ENCODE measurements around the gene ARHGEF3. TPM values are rescaled to one million over a fixed set of nuclear protein-coding genes. Genes with fewer than 3 reads are reported as not detected.
"Not testable (repeated sequence)": the region's sequence is repeated elsewhere in the genome, so short reads cannot be mapped to it uniquely, and the experiment has no call there.

The ARHGEF3 gene
- total RNA-seq, 2 donors from 2014 or later: 14.8 to 20.0 TPM

DNA sequence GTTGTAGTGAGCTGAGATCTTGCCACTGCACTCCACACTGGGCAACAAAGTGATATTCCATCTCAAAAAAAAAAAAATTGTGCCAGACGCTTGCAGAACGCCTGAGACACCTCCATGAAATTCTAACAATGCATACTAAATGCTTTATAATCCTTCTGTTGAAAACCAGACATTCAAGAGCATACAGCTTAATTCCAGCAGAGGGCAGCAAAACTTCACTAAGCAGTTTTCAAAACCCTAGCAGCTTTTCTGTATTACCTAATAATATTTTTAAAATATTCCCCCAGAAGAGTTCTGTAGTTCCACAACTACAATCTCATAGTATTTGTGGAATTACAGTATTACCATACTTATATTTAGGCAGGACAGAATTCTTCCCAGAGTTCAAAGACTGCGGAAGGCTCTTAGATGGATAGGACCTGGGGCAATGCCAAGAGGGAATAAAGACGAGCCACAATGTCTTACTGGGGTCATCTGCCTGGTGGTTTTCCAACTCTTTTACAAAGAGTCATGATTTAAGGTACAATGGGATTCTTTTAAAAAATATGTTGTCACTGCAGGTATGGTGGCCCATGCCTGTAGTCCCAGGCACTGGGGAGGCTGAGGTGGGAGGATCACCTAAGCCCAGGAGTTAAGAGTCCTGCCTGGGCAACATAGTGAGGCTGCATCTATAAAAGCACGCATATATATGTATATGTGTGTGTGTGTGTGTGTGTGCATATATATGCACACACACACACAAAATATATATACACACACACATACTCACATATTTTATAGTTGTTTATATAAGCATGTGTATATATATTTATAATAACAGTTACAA is 99.0 kb downstream of the ARHGEF3 start:
- intact Hi-C loops (cut with DNase I, micrococcal nuclease): loop anchor here (2.0 to 10.0 kb wide), 4 partner anchors 95 to 286 kb away; partner anchors contain the start of gene ARHGEF3 (in 1 of the 2)
- ATAC-seq (peak; percentile 76), DNase-seq (peak in 1 of 2 donors; percentile 25)

DNA sequence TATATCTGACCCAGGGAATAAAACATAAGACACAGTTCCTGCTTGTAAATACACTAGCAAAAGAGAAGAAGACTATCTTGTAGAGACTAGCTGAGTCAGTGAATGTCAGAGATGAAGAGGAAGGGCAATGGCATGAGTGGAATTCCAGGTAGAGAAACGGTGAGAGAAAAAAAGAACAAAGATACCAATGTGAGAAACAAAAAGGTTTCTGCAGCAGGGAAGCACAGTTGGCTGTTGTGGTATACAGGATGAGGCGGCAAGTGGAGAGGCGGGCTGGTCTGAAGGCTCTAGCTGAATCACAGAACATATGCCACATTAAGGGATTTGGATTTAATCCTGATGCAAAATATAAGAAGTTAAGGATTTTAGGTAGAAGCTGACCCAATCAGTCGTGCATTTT is 101.6 kb downstream of the ARHGEF3 start:
- intact Hi-C loops (cut with DNase I, micrococcal nuclease): loop anchor here (5.0 to 10.0 kb wide), 3 partner anchors 97 to 287 kb away; partner anchors contain the start of gene ARHGEF3 (in 1 of the 2)
- DNase-seq (no peak), ATAC-seq (no peak)

DNA sequence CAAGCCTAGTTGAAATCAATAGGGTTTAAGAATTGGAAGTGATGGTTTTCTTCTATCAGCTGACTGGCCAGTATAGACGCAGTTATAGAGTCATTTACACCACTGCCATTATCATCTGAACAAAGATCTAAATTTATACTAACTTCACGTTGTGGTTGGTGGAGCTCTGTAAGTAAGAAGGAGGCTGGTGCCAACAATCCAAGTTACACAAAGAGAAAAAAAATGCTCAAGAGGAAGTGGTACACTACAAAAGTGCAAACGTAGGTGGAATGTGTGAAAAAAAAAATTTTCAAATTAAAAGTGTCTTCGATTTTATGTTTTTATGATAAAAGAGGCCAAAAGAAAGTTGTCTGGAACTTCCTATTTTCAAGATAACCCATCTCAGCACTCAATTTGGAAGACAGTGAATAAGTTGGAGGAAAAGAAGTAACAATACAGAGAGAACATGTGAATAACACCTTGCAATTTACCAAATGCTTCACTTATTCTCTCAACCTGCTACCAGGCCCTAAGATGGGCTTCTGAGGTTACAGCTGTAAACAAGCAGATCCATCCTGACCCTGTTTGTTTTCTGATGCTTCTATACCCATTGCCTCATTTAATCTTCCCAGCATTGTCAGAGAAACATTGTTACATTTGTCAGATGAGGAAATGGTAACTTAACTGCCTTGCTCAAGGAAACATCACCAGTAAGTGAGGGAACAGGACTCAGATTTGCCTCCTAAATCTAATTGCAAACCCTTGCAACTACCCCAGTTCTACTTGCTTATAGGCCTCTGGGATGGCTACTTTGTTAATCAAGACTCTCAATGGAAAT is 106.7 kb downstream of the ARHGEF3 start:
- no peak for ATAC-seq
- DNase-seq: no peak

DNA sequence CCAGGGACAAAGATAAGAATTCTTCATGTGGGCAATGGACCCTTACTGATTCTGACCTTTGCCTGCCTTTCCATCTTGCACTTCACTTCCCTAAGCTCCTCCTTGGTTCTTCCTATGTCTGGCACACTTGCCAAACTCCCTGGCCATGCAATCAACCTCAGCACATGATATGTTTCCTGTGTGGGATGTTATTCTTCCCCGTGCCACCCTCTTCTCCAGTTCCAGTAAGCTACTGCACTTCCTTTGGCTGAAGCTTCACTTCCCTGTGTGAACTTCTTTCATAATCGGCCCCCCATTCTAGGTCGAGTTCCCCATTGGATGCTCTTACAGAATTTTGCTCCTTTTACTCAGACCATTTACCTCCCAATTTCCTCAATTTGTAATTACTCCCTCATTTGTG is 108.0 kb downstream of the ARHGEF3 start:
- DNase-seq (no peak), ATAC-seq (no peak)
- intact Hi-C loops (cut with DNase I, micrococcal nuclease): no loop called here

More for the DNA sequence above, 106.7 kb downstream of the ARHGEF3 start:
- intact Hi-C loops (cut with DNase I, micrococcal nuclease): no loop called here

DNA sequence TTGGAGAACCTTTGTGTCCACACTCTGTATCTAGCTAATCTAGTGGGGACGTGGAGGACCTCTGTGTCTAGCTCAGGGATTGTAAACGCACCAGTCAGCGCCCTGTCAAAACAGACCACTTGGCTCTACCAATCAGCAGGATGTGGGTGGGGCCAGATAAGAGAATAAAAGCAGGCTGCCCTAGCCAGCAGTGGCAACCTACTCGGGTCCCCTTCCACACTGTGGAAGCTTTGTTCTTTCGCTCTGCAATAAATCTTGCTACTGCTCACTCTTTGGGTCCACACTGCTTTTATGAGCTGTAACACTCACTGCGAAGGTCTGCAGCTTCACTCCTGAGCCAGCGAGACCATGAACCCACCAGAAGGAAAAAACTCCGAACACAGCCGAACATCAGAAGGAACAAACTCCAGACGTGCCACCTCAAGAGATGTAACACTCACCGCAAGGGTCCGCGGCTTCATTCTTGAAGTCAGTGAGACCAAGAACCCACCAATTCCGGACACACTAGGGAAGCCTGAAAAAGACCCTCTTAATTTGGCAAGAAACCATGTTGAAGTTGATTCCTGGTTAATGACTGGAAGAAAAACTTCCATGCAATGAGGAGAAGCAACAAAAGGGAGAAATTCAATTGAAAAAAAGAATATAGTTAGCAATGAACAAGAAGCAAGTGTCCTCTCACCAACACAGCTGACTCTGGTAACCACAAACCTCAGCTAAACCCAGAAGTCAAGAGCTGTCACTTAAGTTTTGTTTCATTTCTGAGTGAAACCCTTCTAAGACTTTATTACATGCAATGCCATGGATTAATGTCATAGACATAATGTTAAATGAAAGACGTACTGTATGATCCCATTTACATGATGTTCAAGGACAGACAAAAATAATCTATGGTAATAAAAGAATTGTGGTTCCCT is 109.0 kb downstream of the ARHGEF3 start:
- ATAC-seq, DNase-seq: not testable (repeated sequence)

DNA sequence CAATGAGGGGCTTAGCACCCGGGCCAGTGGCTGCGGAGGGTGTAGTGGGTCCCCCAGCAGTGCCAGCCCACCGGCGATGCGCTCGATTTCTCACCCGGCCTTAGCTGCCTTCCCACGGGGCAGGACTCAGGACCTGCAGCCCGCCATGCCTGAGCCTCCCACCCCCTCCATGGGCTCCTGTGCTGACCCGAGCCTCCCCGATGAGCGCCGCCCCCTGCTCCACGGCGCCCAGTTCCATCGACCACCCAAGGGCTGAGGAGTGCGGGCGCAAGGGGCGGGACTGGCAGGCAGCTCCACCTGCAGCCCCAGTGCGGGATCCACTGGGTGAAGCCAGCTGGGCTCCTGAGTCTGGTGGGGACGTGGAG is 109.8 kb downstream of the ARHGEF3 start:
- intact Hi-C loops (cut with DNase I, micrococcal nuclease); DNase-seq; ATAC-seq: not testable (repeated sequence)

More for the DNA sequence above, 109.0 kb downstream of the ARHGEF3 start:
- intact Hi-C loops (cut with DNase I, micrococcal nuclease): not testable (repeated sequence)

DNA sequence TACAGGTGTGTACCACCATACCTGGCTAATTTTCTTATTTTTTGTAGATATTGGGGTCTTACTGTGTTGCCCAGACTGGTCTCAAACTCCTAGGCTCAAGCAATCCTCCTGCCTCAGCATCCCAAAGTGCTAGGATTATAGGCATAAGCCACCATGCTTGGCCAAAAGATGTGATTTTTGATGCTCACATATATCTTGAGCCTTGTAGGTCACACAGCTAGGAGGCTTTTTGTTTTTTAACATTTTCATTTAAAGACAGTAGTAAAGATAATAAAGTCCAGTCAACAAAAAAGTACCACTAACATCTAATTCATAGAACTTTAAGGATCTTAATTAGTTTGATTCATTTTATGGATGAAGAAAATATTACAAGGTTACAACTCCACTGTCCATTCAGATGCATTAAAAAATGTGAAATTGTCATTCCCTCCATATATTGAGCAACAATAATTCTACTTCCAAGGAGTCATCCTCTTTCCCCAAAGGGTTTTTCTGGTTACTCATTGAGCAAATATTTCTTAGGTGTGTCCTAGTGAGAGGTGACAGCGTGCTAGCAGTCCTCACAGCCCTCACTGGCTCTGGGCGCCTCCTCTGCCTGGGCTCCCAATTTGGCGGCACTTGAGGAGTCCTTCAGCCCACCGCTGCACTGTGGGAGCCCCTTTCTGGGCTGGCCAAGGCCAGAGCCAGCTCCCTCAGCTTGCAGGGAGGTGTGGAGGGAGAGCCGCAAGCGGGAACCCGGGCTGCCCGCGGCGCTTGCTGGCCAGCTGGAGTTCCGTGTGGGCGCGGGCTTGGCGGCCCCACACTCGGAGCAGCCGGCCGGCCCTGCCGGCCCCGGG is 110.4 kb downstream of the ARHGEF3 start:
- intact Hi-C loops (cut with DNase I, micrococcal nuclease): no loop called here
- ATAC-seq: no peak

DNA sequence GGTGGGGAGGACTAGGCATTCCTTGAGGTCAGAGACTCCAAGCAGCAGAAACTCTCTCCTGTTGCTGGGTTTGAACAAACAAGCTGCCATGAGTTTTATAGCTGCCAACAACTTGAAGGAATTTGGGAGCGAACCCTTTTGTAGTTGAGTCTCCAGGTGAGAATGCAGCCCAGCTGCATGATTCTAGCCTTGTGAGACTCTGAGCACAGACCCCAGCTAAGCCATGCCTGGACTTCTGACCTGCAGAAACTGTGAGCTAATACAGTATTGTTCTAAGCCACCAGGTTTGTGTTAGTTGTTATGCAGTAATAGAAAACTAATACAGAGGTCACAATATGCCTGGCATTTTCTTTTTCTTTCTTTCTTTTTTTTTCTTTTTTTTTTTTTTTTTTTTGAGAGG is 112.4 kb downstream of the ARHGEF3 start:
- intact Hi-C loops (cut with DNase I, micrococcal nuclease): no loop called here
- no peak for ATAC-seq
- no peak for DNase-seq

More for the DNA sequence above, 110.4 kb downstream of the ARHGEF3 start:
- DNase-seq: no peak

DNA sequence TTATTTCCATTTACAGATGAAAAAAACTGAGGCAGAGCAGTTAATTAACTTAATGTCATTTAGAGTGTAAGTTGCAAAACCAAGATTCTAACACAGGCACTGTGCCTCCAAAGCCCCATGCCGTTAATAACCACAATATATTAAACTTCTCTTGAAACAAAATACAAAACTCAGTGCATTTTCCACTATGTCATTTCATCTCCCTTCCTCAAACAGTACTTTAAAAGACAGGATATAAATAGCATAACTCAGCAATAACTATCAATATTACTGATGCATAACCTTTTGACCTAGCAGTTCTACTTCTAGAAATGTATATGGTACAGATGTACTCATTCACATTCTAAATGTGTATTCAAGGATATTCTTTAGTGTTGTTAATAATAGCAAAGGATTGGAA is 113.6 kb downstream of the ARHGEF3 start:
- intact Hi-C loops (cut with DNase I, micrococcal nuclease): no loop called here
- DNase-seq: no peak
- no peak for ATAC-seq

DNA sequence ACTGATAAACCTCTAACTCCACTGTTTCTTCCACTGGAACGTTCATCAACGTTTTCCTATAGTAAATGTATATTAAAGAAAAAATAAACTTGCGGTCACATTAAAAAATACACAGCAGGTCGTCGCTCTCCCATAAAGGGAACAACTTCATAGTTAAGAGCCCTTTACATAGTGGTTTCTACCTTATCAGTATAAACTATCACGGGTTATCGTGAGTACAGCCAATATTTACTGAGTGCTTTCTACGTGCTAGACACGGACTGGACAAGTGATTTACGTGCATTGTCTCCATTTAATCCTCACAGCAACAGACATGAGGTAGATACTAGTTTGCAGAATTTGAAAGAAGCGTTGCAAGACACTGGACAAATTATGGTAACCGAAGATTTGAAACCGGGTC is 117.7 kb downstream of the ARHGEF3 start:
- intact Hi-C loops (cut with DNase I, micrococcal nuclease): no loop called here
- no peak for DNase-seq
- no peak for ATAC-seq

DNA sequence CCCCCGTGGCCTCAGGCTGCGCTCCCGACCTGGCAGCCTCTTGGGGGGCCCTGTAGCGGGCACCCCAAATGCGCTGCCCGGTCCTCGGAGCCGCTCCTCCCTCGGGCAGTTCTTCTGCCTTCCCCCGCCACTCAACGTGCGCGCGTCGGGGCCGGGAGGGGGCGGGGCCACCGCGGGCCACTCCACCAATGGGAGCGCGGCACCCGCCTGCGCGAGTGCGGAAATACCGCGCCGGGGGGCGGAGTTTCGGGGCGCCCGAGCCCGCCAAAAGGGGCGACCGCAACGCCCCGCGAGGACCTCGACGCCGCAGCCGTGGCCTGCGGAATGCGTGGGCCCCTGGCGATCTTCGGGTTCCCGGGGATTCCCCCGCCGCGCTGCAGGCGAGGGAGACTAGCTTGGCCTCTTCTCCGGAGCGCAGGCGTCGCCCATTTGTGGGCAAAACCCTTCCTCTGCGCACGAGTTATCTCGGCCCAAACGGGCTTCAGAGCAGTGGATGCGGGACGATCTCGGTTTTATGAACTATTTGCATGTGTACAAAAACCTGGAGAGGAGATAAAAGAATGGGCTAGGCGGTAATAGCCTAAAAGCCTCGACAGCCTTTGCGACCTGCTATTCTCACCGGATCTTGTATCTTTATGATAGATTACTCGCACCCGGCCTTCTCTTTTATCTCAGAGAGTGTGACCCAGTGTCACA is 118.5 kb downstream of the ARHGEF3 start, which contains the start of gene TASOR:
TASOR (minus strand) TSS at position 144 of the 696 bp plus-strand sequence. CDS start 259 bp downstream, outside the sequence.
- peak; percentile 93 for ATAC-seq
- intact Hi-C loops (cut with DNase I, micrococcal nuclease): no loop called here
- peak; percentile 74 to 88 for DNase-seq

DNA sequence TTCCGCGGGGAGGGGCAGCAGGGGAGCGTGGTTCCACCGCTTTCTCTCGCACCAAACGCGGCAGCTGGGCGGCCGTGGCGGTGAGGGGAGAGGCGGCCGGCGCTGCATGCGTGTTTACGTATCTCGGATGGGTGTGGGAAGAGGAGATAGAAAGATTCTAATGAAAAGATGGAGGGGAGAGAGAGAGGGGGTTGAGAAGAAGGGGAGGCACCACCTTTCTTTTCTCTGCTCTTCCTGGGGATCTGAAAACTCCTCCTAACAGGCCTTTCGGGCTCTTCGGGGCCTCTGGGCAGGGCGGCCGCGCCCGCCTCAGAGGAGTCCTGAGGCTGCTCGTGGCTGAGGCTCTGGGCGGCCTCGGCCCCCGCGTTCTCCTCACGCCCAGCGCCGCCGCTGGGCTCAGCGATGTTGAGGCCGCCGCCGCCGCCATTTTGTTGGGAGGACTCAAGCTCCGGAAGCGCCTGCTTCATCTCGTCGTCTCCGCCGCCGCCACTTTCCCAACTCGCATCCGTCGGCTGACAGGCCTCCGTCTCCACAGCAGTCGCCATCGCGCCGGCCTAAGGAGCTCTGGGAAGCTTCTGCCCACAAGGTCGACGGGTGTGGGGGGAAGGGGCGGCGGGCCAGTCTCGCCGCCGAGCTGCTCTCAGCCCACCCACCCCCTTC is 119.2 kb downstream of the ARHGEF3 start:
- intact Hi-C loops (cut with DNase I, micrococcal nuclease): no loop called here
- ATAC-seq (peak; percentile 78), DNase-seq (peak; percentile 80 to 83)

DNA sequence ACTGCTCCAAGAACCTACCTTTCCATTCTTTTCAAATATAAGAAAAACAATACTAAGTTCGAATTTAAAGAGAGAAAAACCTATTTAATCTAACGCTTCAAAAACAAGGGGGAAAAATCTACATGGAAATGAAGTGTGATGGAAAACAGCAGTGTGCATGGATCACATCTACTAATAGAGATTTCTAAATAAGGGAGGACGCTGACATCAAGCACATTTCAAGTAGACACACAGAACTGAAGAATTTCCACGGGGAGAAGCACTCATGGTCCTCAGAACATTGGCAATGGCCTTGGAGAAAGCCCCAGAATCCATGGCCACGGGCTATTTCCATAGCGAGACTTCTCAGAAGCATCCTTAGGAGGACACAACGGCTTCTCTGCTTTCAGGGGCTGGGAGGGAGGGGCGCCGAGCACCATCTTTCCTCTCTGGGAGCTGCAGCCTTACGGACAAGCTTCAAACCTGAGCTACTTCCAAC is 119.7 kb downstream of the ARHGEF3 start:
- intact Hi-C loops (cut with DNase I, micrococcal nuclease): no loop called here
- ATAC-seq: no peak
- no peak for DNase-seq

DNA sequence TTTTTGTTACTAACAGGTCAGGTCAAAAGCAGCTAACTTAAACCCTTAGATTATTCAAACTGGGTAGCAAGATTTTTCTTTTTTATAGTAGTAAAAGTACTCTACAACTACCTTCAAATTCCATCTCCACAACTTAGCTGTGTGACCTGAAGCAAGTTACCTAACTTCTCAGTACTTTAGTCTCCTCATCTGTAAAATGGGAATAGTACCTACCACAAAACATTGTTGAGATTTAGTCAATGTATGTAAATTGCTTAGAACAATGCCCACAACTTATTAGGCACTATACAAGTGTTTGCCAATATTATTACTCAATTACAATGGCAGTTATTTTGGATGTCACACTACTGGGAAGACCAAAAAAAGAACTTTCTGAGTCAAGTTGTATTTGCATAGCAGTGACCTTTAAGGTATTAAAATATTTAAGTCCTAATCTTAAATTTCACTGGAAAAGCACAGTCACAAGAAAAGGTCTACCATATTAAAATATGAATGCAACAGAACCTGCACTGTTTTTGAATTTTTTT is 121.6 kb downstream of the ARHGEF3 start:
- intact Hi-C loops (cut with DNase I, micrococcal nuclease): no loop called here
- no peak for ATAC-seq
- DNase-seq: no peak

Data from left colon (tissue), 2 donors.